CD1c-positive myeloid dendritic cell (primary cell): ENCODE results near the gene GRIN3A.

Experiments
- DNase-seq: peaks from one replicate; pipeline ENCODE4 v3.0.0-alpha.2; 2016; ENCODE audit errors: extremely low spot score

The GRIN3A gene

GRCh38 chr9:101705135-101705661, 33.2 kb downstream of the GRIN3A start:
- DNase-seq, result peak; percentile 7

DNA sequence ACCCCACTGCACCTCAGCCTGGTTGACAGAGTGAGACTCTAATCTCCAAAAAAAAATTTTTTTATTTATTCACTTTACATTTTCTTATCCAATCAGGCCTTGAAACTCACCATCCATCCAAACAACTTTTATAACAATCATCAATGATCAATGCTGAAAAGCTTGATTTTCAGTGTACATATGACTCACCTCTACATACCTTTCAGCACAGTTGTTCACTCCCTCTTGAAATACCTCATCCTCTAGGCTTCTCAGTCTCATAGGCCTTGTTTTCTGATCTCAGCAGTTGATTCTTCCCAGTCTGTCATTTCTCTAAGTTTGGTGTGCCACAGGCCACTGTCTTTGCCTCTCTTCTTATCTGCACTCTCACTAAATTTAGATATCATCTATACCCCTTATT, 36.2 kb downstream of the GRIN3A start:
- no peak for DNase-seq

DNA sequence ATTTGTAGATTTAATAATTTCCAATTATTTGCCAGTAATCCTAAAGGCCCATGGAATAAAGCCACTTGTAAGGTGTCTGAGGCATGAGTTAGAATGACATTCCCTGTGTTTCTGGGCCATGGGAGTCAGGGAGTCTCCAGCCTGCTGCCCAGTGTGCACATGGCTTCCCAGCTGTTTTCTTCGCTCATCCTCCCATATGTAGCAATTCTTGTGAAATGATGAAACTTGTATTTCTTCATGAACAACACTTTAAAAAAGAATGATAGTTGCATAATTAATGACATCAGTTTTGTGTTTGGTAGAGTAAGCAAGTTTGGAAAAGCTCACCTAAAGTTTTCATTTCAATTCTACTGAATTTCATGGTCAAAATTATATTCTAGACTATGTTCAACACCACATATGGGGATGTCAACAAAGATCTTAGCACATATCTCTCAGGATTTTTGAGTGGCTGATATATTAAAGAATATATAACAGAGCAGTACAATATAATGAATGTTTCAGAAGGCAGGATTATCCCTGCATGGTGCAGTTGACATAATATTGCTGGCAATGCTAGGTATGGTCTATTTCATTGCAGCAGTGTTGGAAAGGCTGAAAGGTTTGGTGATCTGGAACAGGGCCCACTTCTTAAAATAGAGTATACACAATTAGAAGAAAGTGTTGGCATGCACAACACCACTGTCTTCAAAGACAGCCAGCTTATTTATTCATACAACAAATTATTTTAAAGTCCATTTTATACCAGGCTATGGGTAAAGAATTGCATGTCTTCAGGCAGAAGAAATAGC, 44.7 kb downstream of the GRIN3A start:
- no peak for DNase-seq

- no peak for DNase-seq
Measured at GRCh38 chr9:101691657-101692056, 46.8 kb downstream of the GRIN3A start.

GRCh38 chr9:101689039-101689438, 49.4 kb downstream of the GRIN3A start:
- DNase-seq, result no peak

DNA sequence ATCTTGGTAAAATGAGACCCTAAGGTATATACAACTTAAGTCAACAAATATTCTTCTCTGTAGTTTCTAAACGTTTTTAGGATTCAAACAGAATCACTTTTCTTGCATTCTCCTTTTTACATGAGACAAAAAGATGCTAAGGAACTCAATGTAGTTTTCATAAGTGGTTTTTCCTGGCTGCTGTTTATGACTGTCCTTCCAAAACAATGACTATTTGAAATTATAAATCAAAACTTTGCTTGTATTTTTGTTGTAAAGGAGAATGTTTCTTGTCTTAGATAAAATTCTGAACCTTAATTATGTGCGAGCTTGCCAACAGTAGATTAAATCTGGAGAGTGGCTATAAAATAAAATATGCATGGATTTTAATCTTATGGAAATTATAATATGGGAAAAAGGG, 53.8 kb downstream of the GRIN3A start:
- DNase-seq, result no peak

DNA sequence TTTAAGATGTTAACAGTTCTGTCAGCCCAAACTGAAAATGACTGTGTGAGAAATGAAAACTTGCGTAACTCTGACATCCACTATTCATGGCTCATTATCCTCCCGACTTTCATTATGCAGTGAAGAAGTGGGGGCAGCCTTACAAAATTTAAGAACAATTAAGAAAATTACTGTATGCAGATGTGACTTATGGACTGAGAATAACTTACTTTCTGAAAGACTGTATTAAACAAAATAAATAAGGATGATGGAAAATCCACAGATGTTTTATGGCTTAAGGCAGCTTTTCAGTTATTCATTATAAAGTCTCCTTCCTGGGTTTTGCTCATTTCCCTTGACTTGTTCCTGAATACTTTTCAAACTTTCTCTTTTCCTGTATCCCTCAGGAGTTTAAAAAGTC, 55.2 kb downstream of the GRIN3A start:
- DNase-seq, result no peak

GRCh38 chr9:101677861-101678260, 60.6 kb downstream of the GRIN3A start:
- DNase-seq, result no peak

DNA sequence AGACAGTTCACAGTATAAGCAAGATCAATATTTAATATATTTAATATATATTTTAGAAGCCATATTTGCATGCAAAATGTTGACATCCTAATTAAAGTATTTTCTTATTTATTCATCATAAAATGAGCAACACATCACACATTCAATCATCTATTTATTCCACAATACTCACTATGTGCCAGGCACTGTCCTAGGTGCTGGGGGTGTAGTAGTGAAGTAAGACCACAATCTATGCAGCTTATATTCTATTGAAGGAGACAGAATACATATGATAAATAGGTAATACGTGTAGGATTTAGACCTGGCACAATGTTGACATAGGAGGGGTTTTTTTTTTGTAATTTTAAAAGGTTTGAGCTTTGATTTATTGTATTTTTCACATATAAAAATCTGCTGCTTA, 63.1 kb downstream of the GRIN3A start:
- no peak for DNase-seq

DNA sequence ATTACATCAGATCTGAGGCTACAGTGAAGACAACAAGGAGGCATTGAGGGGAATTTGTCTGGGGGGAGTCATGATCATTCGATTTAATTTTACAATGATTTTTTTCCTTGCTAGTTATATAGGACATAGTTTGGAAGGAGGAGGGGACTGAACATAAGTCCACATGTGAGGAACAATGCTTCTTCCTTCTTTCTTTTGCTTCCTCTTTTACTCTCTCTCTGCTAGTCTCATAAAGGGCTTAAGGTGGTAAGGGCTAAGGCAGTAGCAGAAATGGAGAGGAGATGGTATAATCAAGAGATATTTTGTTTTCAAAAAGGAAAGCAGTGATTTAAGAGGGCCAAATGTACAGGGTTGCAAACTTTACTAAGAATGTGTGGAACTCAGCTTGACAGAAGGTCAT, 64.3 kb downstream of the GRIN3A start:
- DNase-seq, result peak; percentile 8

GRCh38 chr9:101673642-101674041, 64.8 kb downstream of the GRIN3A start:
- no peak for DNase-seq

DNA sequence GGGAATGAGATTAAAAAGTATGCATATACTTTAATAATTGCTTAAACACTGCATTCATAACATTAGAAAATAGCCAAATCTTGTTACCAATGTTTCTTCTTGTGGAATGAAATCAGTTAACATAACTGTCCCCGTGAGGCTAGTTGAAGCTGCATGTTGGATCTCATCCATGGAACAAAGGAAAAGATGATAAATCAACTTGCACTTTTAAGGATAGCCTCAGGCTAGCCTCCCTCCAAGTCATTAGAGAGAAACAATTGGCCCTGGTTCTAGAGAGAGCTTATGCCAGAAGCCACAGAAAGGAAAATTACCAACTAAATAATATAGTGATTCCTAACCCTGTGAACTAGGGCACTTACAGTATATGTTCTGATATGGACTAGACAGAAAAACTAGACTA, 66.9 kb downstream of the GRIN3A start:
- no peak for DNase-seq

GRCh38 chr9:101668421-101668820, 70.0 kb downstream of the GRIN3A start:
- no peak for DNase-seq

DNA sequence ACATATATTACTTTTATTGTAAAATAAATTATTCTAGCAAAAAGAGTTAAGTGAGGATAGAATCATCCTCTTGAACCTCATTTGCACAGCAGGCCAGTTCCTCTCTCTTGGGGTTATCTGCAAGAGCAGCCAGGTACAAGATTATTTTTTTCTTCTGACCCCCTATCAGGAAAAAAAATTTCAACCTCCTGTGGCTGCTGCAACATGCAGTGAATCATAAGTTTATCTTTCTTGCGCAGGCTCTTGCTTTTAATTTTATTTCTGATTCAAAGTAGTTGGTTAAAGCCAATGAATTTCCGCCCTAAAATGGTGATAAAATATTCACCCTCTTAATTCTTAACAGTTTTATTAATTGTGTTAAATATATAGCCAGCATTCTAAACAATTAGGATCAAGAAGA, 74.0 kb downstream of the GRIN3A start:
- no peak for DNase-seq

DNA sequence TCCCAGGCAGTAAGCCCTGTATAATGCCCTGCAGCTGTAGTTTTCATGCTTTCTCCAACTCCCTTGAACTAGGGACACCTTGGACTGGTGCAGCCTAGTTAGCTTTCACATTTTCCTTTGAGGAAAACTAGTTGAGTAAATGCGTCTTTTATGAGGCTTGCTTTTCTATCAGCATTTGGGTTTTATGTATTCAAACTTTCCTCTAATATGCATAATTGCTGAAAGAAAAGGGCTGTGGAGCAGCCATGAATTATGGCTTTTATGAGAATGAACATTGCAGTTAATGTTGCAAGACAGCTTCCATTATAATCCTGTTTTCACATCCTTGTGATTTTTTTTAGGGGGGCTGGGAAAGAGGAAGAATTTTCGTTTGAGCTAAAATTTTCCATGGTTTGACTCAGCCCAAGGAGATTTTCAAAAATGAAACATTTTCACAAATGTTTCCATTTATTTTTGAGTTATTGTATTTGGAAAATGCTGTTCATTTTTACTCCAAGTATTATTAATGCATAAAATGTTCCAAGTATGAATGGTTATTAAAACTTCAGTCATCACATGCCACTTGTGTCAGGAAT, 85.8 kb downstream of the GRIN3A start:
- DNase-seq, result no peak

DNA sequence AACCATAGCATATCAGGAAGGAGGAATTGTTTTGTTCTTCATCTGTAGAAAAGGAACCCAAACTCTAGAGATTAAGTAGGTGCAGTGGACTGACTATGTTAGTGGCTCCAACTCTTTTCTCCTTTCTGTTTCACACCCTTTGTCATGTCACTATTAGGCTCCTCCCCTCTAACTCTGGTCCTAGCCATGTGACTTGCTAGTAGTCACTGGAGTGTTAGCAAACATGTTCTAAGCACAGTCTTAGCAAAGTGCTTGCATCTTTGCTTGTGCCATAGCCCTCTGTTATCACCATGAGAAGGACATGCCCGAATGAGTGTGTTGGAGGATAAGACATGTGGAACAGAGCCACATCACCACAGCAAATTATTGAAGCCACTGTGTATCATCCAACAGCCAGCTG, 88.3 kb downstream of the GRIN3A start:
- DNase-seq, result no peak

DNA sequence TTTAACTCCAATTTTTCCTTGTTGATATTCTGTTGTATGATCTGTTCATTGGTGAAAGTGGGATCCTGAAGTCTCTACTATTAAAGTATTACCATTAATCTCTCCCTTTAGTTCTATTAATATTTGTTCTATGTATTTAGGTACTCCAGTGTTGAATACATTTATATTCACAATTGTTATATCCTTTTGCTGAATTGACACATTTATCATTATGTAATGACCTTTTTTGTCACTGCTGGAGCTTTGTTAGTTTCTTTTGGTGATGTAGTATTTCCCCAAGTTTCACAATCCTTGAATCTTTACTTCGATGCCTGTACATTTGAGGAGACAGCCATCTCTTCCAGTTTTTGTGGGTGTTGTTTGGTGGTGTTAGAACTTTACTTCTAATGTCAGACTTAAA, 90.0 kb downstream of the GRIN3A start:
- DNase-seq, result no peak

GRCh38 chr9:101639785-101640665, 98.4 kb downstream of the GRIN3A start:
- no peak for DNase-seq

- no peak for DNase-seq
Measured at GRCh38 chr9:101639311-101639710, 99.1 kb downstream of the GRIN3A start.

- peak; percentile 58 for DNase-seq
Measured at GRCh38 chr9:101636247-101636646, 102.2 kb downstream of the GRIN3A start.

- no peak for DNase-seq
Measured at GRCh38 chr9:101635473-101635872, 103.0 kb downstream of the GRIN3A start.

DNA sequence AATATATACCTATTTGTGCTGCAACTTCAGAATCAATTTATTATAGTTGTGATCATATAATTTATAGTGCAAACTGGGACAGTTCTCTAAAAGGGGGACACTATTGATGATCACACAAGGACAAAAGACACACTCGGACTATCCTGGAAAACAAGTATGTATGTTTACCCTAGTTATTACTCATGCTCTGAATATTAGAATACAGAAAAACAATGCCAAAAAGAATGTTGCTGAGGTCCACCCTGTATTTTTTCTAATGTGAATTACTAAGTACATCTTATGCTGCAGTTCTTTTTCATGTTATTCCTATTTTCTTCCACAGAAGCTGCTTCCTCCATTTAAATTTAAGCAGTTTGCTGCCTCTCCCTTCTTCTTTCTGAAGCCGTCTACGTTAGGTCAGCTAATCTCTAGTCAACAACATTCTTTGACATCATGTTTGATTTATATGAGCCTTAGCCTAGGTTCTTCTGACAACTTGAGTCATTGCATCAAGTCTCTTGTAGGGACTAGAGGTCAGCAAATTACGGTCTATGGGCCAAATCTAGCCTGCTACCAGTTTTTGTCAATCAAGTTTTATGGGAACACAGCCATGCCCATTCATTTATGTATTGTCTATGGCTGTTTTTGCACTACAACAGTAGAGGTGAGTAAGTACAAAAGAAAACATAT, 103.6 kb downstream of the GRIN3A start:
- DNase-seq, result no peak
